ENCODE measurements around the gene ADD1. TPM values are rescaled to one million over a fixed set of nuclear protein-coding genes. Genes with fewer than 3 reads are reported as not detected.

Gene ADD1
- total and polyA plus RNA-seq, 4 donors: 62.2 to 142 (median 83.4) TPM

DNA sequence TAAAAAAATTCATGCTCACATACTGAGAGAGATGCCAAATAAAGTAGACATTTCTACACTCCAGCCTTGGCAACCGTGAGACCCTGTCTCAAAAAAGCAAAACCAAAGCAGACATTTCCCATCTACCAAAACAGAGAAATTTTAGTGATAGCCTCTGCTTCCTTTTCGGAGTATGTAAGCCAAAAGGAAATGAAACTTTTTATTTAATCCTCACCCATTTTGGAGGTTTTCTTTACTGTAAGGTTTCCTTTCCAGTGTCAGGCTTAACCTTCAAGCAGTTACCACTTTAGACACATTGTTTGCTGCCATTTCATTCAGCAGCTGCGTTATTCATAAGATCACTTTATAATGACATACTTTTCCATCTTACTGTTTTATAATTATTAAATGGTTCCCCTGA lies 15.9 kb downstream of the ADD1 start:
- WGBS: 71% methylated on average over 3 of the region's 3 CpGs
- no peaks in the 10 kb centered on the region for H3K36me3 ChIP-seq (ENCODE audit: control insufficient read depth in 4 of 4, insufficient read depth in 3 of 4, low read depth in 1 of 4, low read length in 3 of 4)
- peaks cover 7 to 36% (median 29%) of the 10 kb centered on the region in 4 donors for H3K4me1 ChIP-seq (ENCODE audit: control insufficient read depth in 4 of 4, insufficient read depth in 4 of 4, low read length in 3 of 4)
- H3K9ac ChIP-seq (ENCODE audit: low read depth in 1 of 2, low read length in 2 of 2): no peak overlapping the region
- H3K27ac ChIP-seq (ENCODE audit: low read depth in 1 of 2, low read length in 2 of 2): no peak overlapping the region
- no peak for TF ChIP-seq RAD21 (IDR thresholded peaks at IDR 0.05)
- TF ChIP-seq GABPA (IDR thresholded peaks at IDR 0.05 in 1 of 2, conservative IDR thresholded peaks at IDR 0.05 in 1 of 2): no peak
- no peak for TF ChIP-seq EGR1 (IDR thresholded peaks at IDR 0.05; ENCODE audit: low read depth in 2 of 2)
- TF ChIP-seq, protein P1, sequence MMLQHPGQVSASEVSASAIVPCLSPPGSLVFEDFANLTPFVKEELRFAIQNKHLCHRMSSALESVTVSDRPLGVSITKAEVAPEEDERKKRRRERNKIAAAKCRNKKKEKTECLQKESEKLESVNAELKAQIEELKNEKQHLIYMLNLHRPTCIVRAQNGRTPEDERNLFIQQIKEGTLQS (IDR thresholded peaks at IDR 0.05): no peak
- TF ChIP-seq TAF1 (conservative IDR thresholded peaks at IDR 0.05): no peak
- TF ChIP-seq, protein P2, sequence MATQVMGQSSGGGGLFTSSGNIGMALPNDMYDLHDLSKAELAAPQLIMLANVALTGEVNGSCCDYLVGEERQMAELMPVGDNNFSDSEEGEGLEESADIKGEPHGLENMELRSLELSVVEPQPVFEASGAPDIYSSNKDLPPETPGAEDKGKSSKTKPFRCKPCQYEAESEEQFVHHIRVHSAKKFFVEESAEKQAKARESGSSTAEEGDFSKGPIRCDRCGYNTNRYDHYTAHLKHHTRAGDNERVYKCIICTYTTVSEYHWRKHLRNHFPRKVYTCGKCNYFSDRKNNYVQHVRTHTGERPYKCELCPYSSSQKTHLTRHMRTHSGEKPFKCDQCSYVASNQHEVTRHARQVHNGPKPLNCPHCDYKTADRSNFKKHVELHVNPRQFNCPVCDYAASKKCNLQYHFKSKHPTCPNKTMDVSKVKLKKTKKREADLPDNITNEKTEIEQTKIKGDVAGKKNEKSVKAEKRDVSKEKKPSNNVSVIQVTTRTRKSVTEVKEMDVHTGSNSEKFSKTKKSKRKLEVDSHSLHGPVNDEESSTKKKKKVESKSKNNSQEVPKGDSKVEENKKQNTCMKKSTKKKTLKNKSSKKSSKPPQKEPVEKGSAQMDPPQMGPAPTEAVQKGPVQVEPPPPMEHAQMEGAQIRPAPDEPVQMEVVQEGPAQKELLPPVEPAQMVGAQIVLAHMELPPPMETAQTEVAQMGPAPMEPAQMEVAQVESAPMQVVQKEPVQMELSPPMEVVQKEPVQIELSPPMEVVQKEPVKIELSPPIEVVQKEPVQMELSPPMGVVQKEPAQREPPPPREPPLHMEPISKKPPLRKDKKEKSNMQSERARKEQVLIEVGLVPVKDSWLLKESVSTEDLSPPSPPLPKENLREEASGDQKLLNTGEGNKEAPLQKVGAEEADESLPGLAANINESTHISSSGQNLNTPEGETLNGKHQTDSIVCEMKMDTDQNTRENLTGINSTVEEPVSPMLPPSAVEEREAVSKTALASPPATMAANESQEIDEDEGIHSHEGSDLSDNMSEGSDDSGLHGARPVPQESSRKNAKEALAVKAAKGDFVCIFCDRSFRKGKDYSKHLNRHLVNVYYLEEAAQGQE (IDR thresholded peaks at IDR 0.05): no peak
- TF ChIP-seq FOXA1 (IDR thresholded peaks at IDR 0.05): no peak
- no peak for TF ChIP-seq YY1 (IDR thresholded peaks at IDR 0.05)
- no peak for TF ChIP-seq JUND (IDR thresholded peaks at IDR 0.05)
- TF ChIP-seq, protein P3, sequence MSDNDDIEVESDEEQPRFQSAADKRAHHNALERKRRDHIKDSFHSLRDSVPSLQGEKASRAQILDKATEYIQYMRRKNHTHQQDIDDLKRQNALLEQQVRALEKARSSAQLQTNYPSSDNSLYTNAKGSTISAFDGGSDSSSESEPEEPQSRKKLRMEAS (IDR thresholded peaks at IDR 0.05): no peak
- TF ChIP-seq SP1 (IDR thresholded peaks at IDR 0.05): no peak
- no peak for TF ChIP-seq HNF4A (conservative IDR thresholded peaks at IDR 0.05)
- TF ChIP-seq HNF4G (IDR thresholded peaks at IDR 0.05): no peak
- TF ChIP-seq, protein P4, sequence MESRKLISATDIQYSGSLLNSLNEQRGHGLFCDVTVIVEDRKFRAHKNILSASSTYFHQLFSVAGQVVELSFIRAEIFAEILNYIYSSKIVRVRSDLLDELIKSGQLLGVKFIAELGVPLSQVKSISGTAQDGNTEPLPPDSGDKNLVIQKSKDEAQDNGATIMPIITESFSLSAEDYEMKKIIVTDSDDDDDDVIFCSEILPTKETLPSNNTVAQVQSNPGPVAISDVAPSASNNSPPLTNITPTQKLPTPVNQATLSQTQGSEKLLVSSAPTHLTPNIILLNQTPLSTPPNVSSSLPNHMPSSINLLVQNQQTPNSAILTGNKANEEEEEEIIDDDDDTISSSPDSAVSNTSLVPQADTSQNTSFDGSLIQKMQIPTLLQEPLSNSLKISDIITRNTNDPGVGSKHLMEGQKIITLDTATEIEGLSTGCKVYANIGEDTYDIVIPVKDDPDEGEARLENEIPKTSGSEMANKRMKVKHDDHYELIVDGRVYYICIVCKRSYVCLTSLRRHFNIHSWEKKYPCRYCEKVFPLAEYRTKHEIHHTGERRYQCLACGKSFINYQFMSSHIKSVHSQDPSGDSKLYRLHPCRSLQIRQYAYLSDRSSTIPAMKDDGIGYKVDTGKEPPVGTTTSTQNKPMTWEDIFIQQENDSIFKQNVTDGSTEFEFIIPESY (IDR thresholded peaks at IDR 0.05): no peak
- no peak for TF ChIP-seq NR2F2 (IDR thresholded peaks at IDR 0.05)
- no peak for TF ChIP-seq RXRA (IDR thresholded peaks at IDR 0.05)
- TF ChIP-seq, protein P5, sequence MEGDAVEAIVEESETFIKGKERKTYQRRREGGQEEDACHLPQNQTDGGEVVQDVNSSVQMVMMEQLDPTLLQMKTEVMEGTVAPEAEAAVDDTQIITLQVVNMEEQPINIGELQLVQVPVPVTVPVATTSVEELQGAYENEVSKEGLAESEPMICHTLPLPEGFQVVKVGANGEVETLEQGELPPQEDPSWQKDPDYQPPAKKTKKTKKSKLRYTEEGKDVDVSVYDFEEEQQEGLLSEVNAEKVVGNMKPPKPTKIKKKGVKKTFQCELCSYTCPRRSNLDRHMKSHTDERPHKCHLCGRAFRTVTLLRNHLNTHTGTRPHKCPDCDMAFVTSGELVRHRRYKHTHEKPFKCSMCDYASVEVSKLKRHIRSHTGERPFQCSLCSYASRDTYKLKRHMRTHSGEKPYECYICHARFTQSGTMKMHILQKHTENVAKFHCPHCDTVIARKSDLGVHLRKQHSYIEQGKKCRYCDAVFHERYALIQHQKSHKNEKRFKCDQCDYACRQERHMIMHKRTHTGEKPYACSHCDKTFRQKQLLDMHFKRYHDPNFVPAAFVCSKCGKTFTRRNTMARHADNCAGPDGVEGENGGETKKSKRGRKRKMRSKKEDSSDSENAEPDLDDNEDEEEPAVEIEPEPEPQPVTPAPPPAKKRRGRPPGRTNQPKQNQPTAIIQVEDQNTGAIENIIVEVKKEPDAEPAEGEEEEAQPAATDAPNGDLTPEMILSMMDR (IDR thresholded peaks at IDR 0.05; ENCODE audit: low read depth, low read length, missing input control): no peak
- TF ChIP-seq FOXA2 (IDR thresholded peaks at IDR 0.05): no peak
- no peak for DNase-seq (ENCODE audit: low spot score)
- no peaks in the 10 kb centered on the region for H3K9me3 ChIP-seq (ENCODE audit: control insufficient read depth in 4 of 4, low read length in 3 of 4)
- no peaks in the 10 kb centered on the region for H3K27me3 ChIP-seq (ENCODE audit: control insufficient read depth in 4 of 4, insufficient read depth in 4 of 4, low read length in 3 of 4)
- no peak overlapping the region for H3K4me3 ChIP-seq (ENCODE audit: low read depth in 1 of 3, low read length in 3 of 3)
